Measurements from ENCODE around the gene GCA. TPM values are rescaled to one million over a fixed set of nuclear protein-coding genes. Genes with fewer than 3 reads are reported as not detected.

Gene GCA, protein sequence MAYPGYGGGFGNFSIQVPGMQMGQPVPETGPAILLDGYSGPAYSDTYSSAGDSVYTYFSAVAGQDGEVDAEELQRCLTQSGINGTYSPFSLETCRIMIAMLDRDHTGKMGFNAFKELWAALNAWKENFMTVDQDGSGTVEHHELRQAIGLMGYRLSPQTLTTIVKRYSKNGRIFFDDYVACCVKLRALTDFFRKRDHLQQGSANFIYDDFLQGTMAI
- 26.9 TPM for total RNA-seq

DNA sequence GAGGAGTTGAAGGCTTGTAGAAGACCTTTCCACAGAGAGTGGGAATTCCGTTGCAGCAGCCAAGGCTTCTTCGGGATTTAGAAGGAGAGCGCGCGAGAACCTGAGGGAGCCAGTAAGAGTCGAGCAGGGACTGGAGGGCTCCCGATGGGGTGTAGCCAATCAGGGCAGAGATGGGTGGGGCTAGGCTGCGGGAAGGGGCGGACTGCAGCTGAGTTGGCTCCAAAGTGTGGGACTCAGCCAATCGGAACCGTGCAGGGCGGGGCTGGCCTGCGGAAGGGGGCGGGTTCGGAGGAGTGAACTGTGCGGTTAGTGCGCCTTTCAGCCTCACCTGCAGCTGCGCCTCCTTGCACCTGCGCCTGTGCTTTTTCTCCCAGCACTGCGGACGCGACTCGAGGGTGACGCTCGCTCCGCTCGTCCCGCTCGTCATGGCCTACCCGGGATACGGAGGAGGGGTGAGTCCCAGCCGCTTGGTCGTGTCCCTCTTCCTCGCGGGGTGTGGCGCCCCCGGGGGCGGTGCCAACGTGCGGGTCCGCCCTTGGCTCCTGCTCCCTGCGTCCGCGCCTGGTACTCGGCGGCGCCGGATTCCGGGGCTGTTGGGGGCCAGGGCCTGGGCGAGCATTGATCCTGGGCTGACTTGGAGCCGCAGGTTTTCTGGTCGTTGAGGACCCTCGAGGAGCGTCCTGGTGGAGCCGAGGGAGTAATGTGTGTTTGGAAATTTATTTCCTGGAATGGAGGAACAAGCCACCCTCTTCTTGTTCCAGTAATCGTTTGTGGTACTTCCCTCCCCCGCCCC is at the start of gene GCA:
Gene GCA, plus strand, starts transcription at position 309 of the 793 bp plus-strand sequence. Its CDS starts 117 bp downstream, at position 426.
- peak; percentile 96 for DNase-seq

DNA sequence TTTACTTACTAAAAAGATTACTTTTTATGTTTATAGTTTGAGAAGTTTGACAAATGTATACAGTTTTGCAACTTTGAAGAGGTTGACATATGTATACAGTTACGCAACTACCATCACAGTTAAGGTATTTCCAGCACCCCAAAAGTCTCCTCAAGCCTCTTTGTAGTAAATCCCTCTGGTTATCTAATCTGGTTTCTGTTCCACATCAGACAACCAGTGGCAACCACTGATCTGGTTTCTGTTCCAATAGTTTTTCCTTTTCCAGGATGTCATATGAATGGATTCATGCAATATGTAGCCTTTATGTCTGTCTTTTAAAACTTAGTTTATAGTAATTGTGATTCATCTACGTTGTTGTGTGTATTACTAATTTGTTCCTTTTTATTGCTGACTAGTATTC is 48.9 kb upstream of the GCA start:
- no peak for DNase-seq

DNA sequence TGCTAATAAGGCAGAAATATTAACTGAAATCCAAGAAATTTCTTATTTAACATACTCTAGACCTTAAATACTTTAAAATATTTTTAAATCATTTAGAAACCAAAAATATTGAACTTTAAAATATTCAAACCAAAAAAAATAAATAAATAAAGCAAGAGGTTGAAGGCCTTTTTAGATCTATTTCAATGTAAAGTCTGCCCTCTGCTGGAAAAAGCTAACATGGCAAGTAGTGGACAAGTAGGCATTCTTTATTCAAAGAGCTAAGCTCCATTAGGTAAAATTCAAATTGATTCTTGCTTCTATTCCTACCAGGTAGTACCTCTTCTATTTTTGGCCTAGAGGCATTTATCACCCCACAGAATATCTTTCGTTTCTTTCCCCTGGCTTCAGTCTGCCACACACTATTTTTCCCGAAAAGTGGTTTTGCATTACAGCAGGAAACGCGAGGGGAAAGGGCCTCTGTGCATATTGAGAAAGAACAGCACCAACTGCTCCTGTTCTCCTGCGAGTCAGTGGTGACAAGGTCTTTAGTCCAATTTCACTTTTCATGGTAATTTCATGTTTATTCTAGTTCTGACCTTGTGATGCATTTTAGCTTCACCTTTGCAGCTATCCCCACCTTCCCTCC is 45.9 kb upstream of the GCA start:
- peak; percentile 46 for DNase-seq

- DNase-seq, result no peak
These were observed 45.1 kb upstream of the GCA start for GRCh38 chr2:162298669-162299335.

GRCh38 chr2:162300266-162300665 is 43.7 kb upstream of the GCA start:
- no peak for DNase-seq

GRCh38 chr2:162301151-162301804 is 42.7 kb upstream of the GCA start:
- peak; percentile 48 for DNase-seq

- no peak for DNase-seq
These were observed 42.1 kb upstream of the GCA start for GRCh38 chr2:162301877-162302276.

DNA sequence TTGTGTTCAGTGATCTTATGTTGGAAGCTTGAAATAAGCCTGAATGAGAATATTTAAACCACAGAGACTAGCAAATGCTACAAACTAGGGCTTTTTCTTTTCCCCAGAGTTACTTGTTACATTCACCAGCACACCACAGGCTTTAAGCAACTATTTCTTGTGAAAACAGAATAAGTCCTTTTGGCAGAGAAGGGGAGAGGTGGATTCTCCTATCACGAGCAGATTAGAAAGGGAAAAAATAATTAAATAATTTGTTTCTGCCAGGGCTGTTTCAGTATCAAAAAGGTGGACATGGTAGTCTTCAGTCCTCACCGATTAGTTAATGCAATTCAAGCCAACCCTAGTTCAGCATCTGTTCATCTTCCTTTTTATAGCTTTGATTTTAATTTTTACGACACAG is 38.0 kb upstream of the GCA start:
- DNase-seq, result no peak

- no peak for DNase-seq
These were observed 35.0 kb upstream of the GCA start for GRCh38 chr2:162308747-162309503.

DNA sequence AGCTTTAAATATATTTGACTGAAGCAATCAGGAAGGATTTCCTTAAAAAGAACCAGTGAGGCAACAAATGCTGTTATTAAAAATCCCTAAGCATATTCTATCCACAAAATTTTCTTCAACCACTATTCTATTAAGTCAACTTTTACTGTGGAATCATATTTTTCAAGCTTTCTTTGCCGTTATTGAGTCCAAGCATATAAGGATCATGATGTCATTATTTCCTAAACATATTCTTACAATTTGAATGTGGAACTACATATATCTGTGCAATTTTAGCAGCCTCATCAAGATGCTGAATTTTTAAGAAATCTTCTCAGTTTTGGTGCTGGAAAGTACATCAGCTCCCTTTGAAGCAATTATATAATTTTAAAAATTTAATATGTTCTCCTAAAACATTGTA is 31.1 kb upstream of the GCA start:
- no peak for DNase-seq

DNA sequence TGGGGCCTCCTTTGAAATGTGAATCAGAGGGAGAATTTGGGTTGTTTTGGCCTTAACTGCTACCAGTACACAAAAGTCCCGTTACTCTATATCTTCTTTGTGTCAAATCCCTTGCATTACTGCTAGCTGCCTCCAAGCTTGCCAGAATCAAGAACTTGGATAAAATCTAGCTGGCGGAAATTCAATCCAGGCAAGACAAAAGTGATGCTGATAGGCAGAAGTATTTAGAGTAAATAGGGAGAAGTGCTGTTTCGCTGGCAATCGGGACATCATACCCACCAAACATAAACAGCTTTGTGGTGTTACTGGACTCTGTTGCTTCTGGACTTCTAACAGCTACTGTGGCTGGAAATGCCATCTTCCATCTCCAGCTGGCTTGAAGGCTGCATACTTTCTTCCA is 28.0 kb upstream of the GCA start:
- DNase-seq, result no peak

DNA sequence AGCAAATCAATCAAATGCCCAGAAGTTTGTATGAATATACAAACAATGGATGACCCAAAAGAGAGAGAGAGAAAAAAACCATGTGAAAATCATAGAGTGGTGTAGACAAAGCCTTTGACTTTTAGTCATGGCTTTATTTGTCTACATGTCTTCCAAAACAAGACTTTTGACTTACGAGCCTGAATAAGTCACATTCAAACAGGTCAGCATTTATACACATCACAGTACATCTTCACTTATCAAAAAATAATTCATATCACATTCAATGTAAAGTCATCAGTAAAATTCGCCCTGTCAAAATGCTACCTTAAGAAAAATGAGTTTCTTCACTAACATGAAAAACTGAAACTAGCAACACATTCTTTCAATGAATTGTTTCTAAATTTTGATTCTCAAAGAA is 27.3 kb upstream of the GCA start:
- no peak for DNase-seq

DNA sequence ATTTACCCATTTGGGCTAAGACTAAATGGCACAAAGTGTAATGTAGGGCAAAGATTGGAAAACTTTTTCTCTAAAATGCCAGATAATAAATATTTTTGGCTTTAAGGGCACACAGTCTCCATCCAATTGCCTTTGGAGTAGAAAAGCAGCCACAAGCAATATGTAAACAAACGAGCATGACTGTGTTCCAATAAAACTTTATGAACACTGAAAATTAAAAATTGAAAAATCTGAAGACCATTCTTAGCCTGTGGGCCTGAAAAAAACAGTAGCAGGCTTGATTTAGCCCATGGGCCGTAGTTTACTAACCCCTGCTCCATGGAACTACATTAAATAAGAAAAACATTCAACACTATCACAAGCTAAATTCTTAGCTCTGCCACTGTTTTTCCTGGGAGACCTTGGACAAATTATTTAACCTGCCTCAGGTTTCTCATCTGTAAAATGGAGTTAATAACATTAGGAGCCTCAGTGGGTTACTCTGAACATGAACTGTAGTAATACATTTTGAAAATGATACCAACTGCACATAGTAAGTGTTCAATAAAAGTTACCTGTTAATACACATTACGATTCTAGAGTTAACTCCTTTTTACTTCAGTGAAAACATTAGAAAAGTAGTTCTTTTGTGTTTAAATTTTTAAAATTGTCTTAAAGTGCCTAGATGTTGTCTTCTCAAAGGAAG is 26.7 kb upstream of the GCA start:
- DNase-seq, result no peak

- no peak for DNase-seq
These were observed 26.0 kb upstream of the GCA start for GRCh38 chr2:162317861-162318327.

DNA sequence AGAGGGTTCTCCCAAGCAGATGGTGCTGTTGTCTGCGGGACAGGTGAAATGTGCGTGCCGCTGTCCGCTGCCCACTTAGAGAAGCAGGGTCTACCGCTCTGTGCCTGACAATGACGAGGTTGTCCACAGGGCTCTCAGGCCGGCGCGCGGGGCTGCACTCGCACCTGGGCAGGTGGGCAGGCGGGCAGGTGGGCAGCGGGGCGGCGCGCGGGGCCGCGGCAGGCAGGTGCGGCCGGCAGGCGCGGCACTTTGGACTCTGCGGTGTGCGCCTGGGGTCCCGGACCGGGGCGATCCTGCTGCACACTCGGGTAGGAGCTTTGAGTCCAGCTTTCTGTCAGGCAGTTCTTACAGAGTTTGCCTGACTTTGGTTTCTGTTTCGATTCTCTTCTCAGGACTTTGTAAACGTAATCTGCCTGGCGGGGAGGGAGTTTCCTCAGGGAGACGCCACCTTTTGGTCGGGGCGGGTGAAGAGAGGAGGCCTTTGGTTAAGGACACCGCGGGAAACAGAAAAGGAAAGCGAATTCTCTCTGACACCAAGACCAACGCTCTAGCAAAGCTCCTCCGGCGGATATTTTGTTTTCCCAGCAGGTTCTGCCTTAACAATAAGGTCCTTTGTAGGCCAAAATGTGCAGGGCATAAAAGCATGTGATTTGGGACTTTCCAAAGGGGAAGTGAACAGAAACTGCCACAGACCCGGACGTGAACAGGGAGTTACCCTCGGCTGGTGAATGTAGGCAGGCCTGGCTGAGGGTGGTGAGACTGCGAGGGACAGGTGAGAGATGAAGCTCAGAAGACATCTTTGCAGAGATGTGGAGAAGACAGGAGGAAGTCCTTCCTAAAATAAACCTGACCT is 25.4 kb upstream of the GCA start, which contains the start of gene IFIH1:
Gene IFIH1, minus strand, starts transcription at position 357 of the 853 bp plus-strand sequence. CDS start 377 bp downstream, outside the sequence.
- DNase-seq, result peak; percentile 85

- no peak for DNase-seq
These were observed 22.9 kb upstream of the GCA start for GRCh38 chr2:162320864-162321517.

DNA sequence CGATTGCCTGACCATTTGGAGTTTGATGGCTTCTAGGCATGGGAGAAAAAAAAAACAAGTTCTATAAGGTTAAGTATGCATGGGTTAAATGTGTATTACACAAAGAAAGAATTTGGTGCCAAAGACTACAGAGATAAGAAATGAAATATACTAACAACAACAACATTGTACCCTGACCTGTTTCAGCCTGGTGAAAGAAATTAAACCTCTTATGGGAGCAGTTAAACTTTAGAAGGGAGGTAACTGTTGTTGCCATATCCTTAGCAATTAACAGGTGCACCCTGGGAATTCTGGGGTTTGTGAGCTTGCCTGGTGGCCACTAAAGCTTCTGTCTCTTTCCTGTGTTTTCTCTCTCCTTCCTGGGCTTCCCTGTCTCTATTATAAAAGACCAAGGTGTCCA is 19.0 kb upstream of the GCA start:
- no peak for DNase-seq

DNA sequence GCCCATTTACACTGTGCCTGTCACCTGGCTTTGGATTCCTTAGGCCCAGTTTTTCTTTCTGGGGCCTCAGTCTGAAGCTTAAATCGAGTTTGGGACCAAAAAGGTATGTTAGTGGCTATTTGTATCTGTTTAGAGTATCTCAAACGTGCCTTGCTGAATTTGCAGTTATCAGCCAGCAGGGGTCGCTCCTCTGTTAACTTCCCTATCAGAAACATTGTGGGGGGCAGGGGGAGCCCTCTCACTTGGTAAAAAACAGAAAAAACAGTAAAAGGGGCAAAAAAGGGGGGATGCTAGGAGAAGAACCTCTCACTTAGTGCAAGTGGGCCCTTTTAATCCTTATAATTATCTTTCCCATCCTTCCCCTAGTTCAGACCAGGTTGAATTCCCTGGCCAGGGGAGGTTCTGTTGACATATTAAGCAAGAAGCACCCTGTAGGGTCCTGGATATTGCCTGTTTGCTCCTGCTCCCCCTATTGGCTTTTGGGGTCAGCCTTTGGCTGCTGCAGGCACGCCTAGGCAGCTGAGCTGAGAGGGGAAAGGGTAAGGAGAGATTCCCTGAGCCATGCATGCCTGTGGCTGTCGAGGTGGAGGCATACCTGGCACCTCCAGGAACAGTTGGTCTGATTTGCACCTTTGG is 16.7 kb upstream of the GCA start:
- no peak for DNase-seq

DNA sequence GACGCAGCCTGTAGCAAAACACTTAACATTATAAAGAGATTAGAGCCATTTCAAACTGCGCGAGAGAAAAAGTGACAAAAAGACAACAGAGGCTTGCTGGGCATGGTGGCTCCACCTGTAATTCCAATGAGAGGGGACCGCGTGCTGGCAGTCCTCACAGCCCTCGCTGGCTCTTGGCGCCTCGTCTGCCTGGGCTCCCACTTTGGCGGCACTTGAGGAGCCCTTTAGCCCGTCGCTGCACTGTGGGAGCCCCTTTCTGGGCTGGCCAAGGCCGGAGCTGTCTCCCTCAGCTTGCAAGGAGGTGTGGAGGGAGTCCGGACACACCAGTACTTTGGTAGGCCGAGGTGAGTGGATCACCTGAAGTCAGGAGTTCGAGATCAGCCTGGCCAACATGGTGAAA is 16.1 kb upstream of the GCA start:
- DNase-seq, result no peak
